Measurements from ENCODE around the gene ZCCHC7.

The ZCCHC7 gene

DNA sequence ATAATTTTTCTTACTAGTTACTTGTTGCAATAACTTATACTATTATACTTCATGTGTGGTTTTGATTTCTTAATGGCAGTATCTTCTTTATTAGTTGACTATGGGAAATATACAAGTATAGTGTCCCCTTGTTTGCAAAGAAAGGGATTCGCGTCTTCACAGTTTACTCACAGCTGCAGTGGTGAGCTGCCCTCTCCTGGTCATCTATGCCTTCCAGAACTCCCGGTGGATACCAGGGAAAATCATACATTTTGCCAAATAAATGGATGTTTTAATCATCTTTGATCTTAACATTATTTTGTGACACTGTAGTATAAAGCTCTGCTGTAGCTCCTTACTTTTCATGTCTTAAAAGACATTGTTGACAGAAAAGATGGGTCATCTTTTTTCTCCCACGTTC, 142.0 kb downstream of the ZCCHC7 start:
- TF ChIP-seq EZH2phosphoT487 (IDR thresholded peaks at IDR 0.05; ENCODE audit: low read depth): no peak
- peak; percentile 41 for TF ChIP-seq CTCF (IDR thresholded peaks at IDR 0.05; ENCODE audit: low read depth, low read length)

DNA sequence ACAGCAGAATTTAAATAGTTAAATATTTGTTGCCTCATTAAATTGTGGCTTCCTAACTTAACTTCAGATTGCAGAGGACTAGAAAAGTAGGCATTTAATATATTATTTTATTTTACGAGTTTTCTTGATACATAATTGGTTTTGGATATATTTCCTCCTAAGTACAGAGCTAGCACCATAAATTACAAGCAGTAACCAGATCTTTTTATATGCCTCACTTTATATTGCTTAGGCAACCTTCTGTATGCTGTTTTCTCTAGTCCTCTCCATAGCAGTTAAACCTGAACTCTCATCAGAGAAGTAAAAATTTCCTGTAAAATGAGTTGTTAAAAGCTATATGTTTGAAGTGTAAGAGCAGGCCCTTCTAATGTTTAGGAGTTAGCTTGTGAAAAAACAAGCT, 144.2 kb downstream of the ZCCHC7 start:
- Histone ChIP-seq H3K9ac (ENCODE audit: low read length) (no peak overlapping the region), H3K4me1 (ENCODE audit: low read length) (peaks cover 11% of the 10 kb centered on the region)

More for the DNA sequence above, 142.0 kb downstream of the ZCCHC7 start:
- Histone ChIP-seq H3K27ac (ENCODE audit: low read length) (no peak overlapping the region), H3K9ac (ENCODE audit: low read length) (no peak overlapping the region), H3K79me2 (ENCODE audit: low read length) (no peaks in the 10 kb centered on the region; the same call in 1 of the 2 replicates), H3K4me1 (ENCODE audit: low read length) (peaks cover 11% of the 10 kb centered on the region), H3K9me3 (ENCODE audit: insufficient read depth, low read length) (no peaks in the 10 kb centered on the region), H3K27me3 (ENCODE audit: low read depth, low read length) (no peaks in the 10 kb centered on the region), H3K36me3 (replicated peaks; ENCODE audit: low read depth, low read length) (no peaks in the 10 kb centered on the region), H4K20me1 (ENCODE audit: insufficient read depth, low read length) (no peaks in the 10 kb centered on the region), H3K4me2 (ENCODE audit: low read length) (no peak overlapping the region), H3K4me3 (ENCODE audit: low read length) (no peak overlapping the region), H2AFZ (ENCODE audit: low read depth, low read length) (no peak overlapping the region)

DNA sequence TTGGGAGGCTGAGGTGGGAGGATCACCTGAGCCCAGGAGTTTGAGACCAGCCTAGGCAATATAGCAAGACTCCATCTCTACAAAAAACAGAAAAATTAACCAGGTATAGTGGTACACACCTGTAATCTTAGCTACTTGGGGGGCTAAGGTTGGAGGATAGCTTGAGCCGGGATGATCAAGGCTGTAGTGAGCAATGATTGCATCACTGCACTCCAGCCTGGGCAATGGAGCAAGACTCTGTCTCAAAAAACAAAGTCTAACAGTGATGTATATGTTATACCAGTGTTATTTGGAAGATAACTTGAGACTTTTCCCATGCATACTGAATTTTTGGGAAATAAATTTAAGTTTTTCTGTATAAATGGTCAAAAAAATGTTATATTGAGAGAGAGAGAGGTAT, 146.3 kb downstream of the ZCCHC7 start:
- no peaks in the 10 kb centered on the region for H3K27me3 ChIP-seq (ENCODE audit: low read depth, low read length)
- no peak overlapping the region for H2AFZ ChIP-seq (ENCODE audit: low read depth, low read length)
- no peak overlapping the region for H3K9ac ChIP-seq (ENCODE audit: low read length)
- H3K4me1 ChIP-seq (ENCODE audit: low read length): peaks cover 4% of the 10 kb centered on the region
- no peaks in the 10 kb centered on the region for H4K20me1 ChIP-seq (ENCODE audit: insufficient read depth, low read length)
- no peak overlapping the region for H3K4me3 ChIP-seq (ENCODE audit: low read length)
- no peak overlapping the region for H3K27ac ChIP-seq (ENCODE audit: low read length)
- H3K36me3 ChIP-seq (replicated peaks; ENCODE audit: low read depth, low read length): no peaks in the 10 kb centered on the region
- no peaks in the 10 kb centered on the region for H3K9me3 ChIP-seq (ENCODE audit: insufficient read depth, low read length)
- H3K79me2 ChIP-seq (ENCODE audit: low read length): no peaks in the 10 kb centered on the region; the same call in 1 of the 2 replicates
- H3K4me2 ChIP-seq (ENCODE audit: low read length): no peak overlapping the region
- TF ChIP-seq CTCF (IDR thresholded peaks at IDR 0.05; ENCODE audit: low read depth, low read length) (no peak), EZH2phosphoT487 (IDR thresholded peaks at IDR 0.05; ENCODE audit: low read depth) (no peak)

More for the DNA sequence above, 144.2 kb downstream of the ZCCHC7 start:
- no peak overlapping the region for H3K4me2 ChIP-seq (ENCODE audit: low read length)
- no peak overlapping the region for H3K4me3 ChIP-seq (ENCODE audit: low read length)
- no peaks in the 10 kb centered on the region for H4K20me1 ChIP-seq (ENCODE audit: insufficient read depth, low read length)
- no peaks in the 10 kb centered on the region for H3K27me3 ChIP-seq (ENCODE audit: low read depth, low read length)
- H2AFZ ChIP-seq (ENCODE audit: low read depth, low read length): no peak overlapping the region
- no peaks in the 10 kb centered on the region; the same call in 1 of the 2 replicates for H3K79me2 ChIP-seq (ENCODE audit: low read length)
- H3K9me3 ChIP-seq (ENCODE audit: insufficient read depth, low read length): no peaks in the 10 kb centered on the region
- no peaks in the 10 kb centered on the region for H3K36me3 ChIP-seq (replicated peaks; ENCODE audit: low read depth, low read length)
- no peak for TF ChIP-seq EZH2phosphoT487 (IDR thresholded peaks at IDR 0.05; ENCODE audit: low read depth)
- TF ChIP-seq CTCF (IDR thresholded peaks at IDR 0.05; ENCODE audit: low read depth, low read length): no peak
- no peak overlapping the region for H3K27ac ChIP-seq (ENCODE audit: low read length)

DNA sequence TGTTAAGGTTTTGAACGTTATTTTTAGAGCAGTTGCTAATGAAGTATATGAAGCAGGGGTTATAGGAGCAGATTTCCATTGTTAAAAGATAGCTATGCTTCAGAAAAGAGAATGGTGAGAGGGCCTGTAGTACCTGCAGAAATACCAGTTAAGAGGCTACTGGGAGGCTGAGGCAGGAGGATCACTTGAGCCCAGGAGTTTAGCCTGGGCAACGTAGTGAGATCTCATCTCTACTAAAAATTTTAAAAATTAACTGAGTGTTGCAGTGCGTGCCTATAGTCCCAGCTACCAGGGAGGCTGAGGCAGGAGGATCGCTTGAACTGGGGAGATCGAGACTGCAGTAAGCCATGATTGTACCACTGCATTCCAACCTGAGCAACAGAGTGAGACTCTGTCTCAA, 148.8 kb downstream of the ZCCHC7 start:
- Histone ChIP-seq H3K79me2 (ENCODE audit: low read length) (no peaks in the 10 kb centered on the region; the same call in 1 of the 2 replicates), H3K36me3 (replicated peaks; ENCODE audit: low read depth, low read length) (peaks cover 5% of the 10 kb centered on the region), H2AFZ (ENCODE audit: low read depth, low read length) (no peak overlapping the region), H3K4me3 (ENCODE audit: low read length) (no peak overlapping the region), H3K4me1 (ENCODE audit: low read length) (no peaks in the 10 kb centered on the region), H3K27me3 (ENCODE audit: low read depth, low read length) (no peaks in the 10 kb centered on the region), H3K9ac (ENCODE audit: low read length) (no peak overlapping the region), H3K9me3 (ENCODE audit: insufficient read depth, low read length) (no peaks in the 10 kb centered on the region), H3K4me2 (ENCODE audit: low read length) (no peak overlapping the region), H3K27ac (ENCODE audit: low read length) (no peak overlapping the region), H4K20me1 (ENCODE audit: insufficient read depth, low read length) (no peaks in the 10 kb centered on the region)
- TF ChIP-seq EZH2phosphoT487 (IDR thresholded peaks at IDR 0.05; ENCODE audit: low read depth) (no peak), CTCF (IDR thresholded peaks at IDR 0.05; ENCODE audit: low read depth, low read length) (no peak)

All from OCI-LY3 (cell line).